Cardiac muscle cell (in vitro differentiated cells and primary cell): ENCODE data around the gene ZNF839. TPM values are rescaled to one million over a fixed set of nuclear protein-coding genes. Genes with fewer than 3 reads are reported as not detected.
"Not testable (repeated sequence)": the region's sequence is repeated elsewhere in the genome, so short reads cannot be mapped to it uniquely, and the experiment has no call there.

Source experiments
- DNase-seq, 2 donors: peaks; one replicate each; pipeline versions ENCODE4 v3.0.0 to v3.0.0-alpha.2; 2010 to 2017; ENCODE audit warnings: low read depth in 1 of 2, low spot score in 1 of 2
- H3K27ac ChIP-seq: fragments of 200-600 bp; sonication (generic); 2 replicates; pipeline ENCODE4 v1.5.1; 2016
- H3K27me3 ChIP-seq: fragments of 200-600 bp; sonication (generic); 2 replicates; pipeline ENCODE4 v1.6.0; 2016; ENCODE audit warnings: control low read depth
- H3K36me3 ChIP-seq: fragments of 200-600 bp; sonication (generic); 2 replicates; pipeline ENCODE4 v1.5.1; 2016; ENCODE audit warnings: control low read depth
- H3K4me1 ChIP-seq: fragments of 200-600 bp; sonication (generic); 2 replicates; pipeline ENCODE4 v1.8.1; 2017; ENCODE audit warnings: low read depth, mild to moderate bottlenecking, mixed run types
- H3K4me3 ChIP-seq: fragments of 200-600 bp; sonication (generic); 2 replicates; pipeline ENCODE4 v1.5.1; 2016; ENCODE audit warnings: mild to moderate bottlenecking
- H3K9me3 ChIP-seq: fragments of 200-600 bp; sonication (generic); 2 replicates; pipeline ENCODE4 v1.5.1; 2017; ENCODE audit warnings: low read depth, mild to moderate bottlenecking, control low read depth
- CTCF ChIP-seq: IDR thresholded peaks from 2 replicates; pipeline ENCODE4 v1.5.1; 2012; ENCODE audit warnings: low read depth, mild to moderate bottlenecking, low read length
- polyA plus RNA-seq: library from polyadenylated mRNA; unstranded; fragments of >200 nt; fragmentation: Nextera tagmentation; extraction: Ambion mirVana; gene quantifications from 2 replicates; pipeline ENCODE4 v1.2.1, GENCODE V29; 2016
- total RNA-seq: library from RNA; depleted of rRNA; stranded (reverse); fragments of >200 nt; gene quantifications from 2 replicates; pipeline ENCODE4 v1.2.3, GENCODE V29; 2016

The ZNF839 gene
- total and polyA plus RNA-seq, 2 experiments from 2014 or later, result 16.1 to 16.9 TPM

- Histone ChIP-seq H3K4me3 (no peak overlapping the region), H3K36me3 (peaks cover 7% of the 10 kb centered on the region), H3K4me1 (no peaks in the 10 kb centered on the region), H3K27me3 (no peaks in the 10 kb centered on the region), H3K27ac (no peak overlapping the region), H3K9me3 (no peaks in the 10 kb centered on the region)
- no peak for DNase-seq
- TF ChIP-seq CTCF, result no peak
Measured at GRCh38 chr14:102326583-102326982, 7.0 kb downstream of the ZNF839 start.

- not testable (repeated sequence) for H3K27ac ChIP-seq, H3K4me3 ChIP-seq, H3K4me1 ChIP-seq, H3K9me3 ChIP-seq, H3K27me3 ChIP-seq, DNase-seq
- H3K36me3 ChIP-seq, result peaks cover 17% of the 10 kb centered on the region
Measured at GRCh38 chr14:102329381-102329780, 9.8 kb downstream of the ZNF839 start.

- Histone ChIP-seq H3K4me1 (no peaks in the 10 kb centered on the region), H3K27ac (no peak overlapping the region), H3K27me3 (no peaks in the 10 kb centered on the region), H3K4me3 (no peak overlapping the region), H3K36me3 (peaks cover 20% of the 10 kb centered on the region), H3K9me3 (no peaks in the 10 kb centered on the region)
- TF ChIP-seq CTCF, result no peak
- DNase-seq, result peak in 1 of 2 donors; percentile 9
Measured at GRCh38 chr14:102330806-102331205, 11.3 kb downstream of the ZNF839 start.

GRCh38 chr14:102333390-102333789 lies 13.8 kb downstream of the ZNF839 start:
- H3K36me3 ChIP-seq, result peaks cover 27% of the 10 kb centered on the region
- no peaks in the 10 kb centered on the region for H3K27me3 ChIP-seq
- H3K9me3 ChIP-seq, result no peaks in the 10 kb centered on the region
- no peak overlapping the region for H3K4me3 ChIP-seq
- no peak for TF ChIP-seq CTCF
- no peak overlapping the region for H3K27ac ChIP-seq
- H3K4me1 ChIP-seq, result no peaks in the 10 kb centered on the region
- no peak for DNase-seq

GRCh38 chr14:102333795-102334705 lies 14.5 kb downstream of the ZNF839 start:
- H3K4me1 ChIP-seq, result no peaks in the 10 kb centered on the region
- no peak for TF ChIP-seq CTCF
- H3K27me3 ChIP-seq, result no peaks in the 10 kb centered on the region
- peaks cover 30% of the 10 kb centered on the region for H3K36me3 ChIP-seq
- no peak for DNase-seq
- no peak overlapping the region for H3K4me3 ChIP-seq
- no peak overlapping the region for H3K27ac ChIP-seq
- no peaks in the 10 kb centered on the region for H3K9me3 ChIP-seq

- TF ChIP-seq CTCF, result no peak
Measured at GRCh38 chr14:102335163-102335562, 15.6 kb downstream of the ZNF839 start.

More at GRCh38 chr14:102335163-102335562, 15.6 kb downstream of the ZNF839 start:
- Histone ChIP-seq H3K36me3 (peaks cover 30% of the 10 kb centered on the region), H3K9me3 (no peaks in the 10 kb centered on the region), H3K27ac (no peak overlapping the region), H3K27me3 (no peaks in the 10 kb centered on the region), H3K4me1 (no peaks in the 10 kb centered on the region), H3K4me3 (no peak overlapping the region)
- no peak for DNase-seq
